Aorta (tissue), 5 donors: ENCODE measurements around the gene GPR153. TPM values are rescaled to one million over a fixed set of nuclear protein-coding genes. Genes with fewer than 3 reads are reported as not detected.

ENCODE experiments used
- ATAC-seq: fragments of 200-7000 bp; cut with Tn5 transposase; one replicate; pipeline ENCODE4 v1.9.1; 2022; ENCODE audit warnings: moderate library complexity; ENCODE audit not compliant: low FRiP score
- DNase-seq, 2 donors: peaks; one replicate each; pipeline ENCODE4 v3.0.0-alpha.2; 2020
- H3K27ac ChIP-seq, 2 donors: one replicate each; pipeline ENCODE4 v1.5.1; 2013; ENCODE audit warnings: low read length in 2 of 2, mild to moderate bottlenecking in 2 of 2, moderate library complexity in 2 of 2, control low read depth in 1 of 2, inconsistent platforms in 1 of 2, low read depth in 1 of 2
- H3K27me3 ChIP-seq, 2 donors: one replicate each; pipeline ENCODE4 v1.6.1; 2013; ENCODE audit warnings: control low read depth in 1 of 2, low read length in 1 of 2, mild to moderate bottlenecking in 1 of 2, moderate library complexity in 1 of 2; ENCODE audit not compliant: insufficient read depth in 2 of 2, control insufficient read depth in 1 of 2
- H3K36me3 ChIP-seq, 2 donors: one replicate each; pipeline ENCODE4 v1.6.1; 2013; ENCODE audit warnings: control low read depth in 1 of 2, low read length in 1 of 2, mild to moderate bottlenecking in 1 of 2; ENCODE audit not compliant: insufficient read depth in 2 of 2, control insufficient read depth in 1 of 2
- H3K4me1 ChIP-seq, 2 donors: one replicate each; pipeline ENCODE4 v1.6.1; 2013; ENCODE audit warnings: low read length in 2 of 2, control low read depth in 1 of 2, mild to moderate bottlenecking in 1 of 2, moderate library complexity in 1 of 2; ENCODE audit not compliant: insufficient read depth in 2 of 2, control insufficient read depth in 1 of 2
- H3K4me3 ChIP-seq, 2 donors: one replicate each; pipeline ENCODE4 v1.5.1; 2013; ENCODE audit warnings: low read length in 2 of 2, control low read depth in 1 of 2, mild to moderate bottlenecking in 1 of 2
- H3K9me3 ChIP-seq: one replicate; pipeline ENCODE4 v1.6.1; 2013; ENCODE audit warnings: mild to moderate bottlenecking, low read length; ENCODE audit not compliant: control insufficient read depth
- WGBS, 2 donors: extraction: QIAGEN DNeasy Blood & Tissue Kit; methylation state at CpG; one replicate each; pipeline ENCODE4 v1.1.7; 2013; 5-methylcytosine and 5-hydroxymethylcytosine counted together
- intact Hi-C, 2 donors: fragments of 100-400 bp; cut with DNase I; formaldehyde crosslinking; loops; one replicate each; pipeline versions ENCODE4 v1.14.2 to v1.15.0; 2022
- polyA plus RNA-seq, 2 donors: library from polyadenylated mRNA; stranded (reverse); fragments of 200-250 nt; gene quantifications; one replicate each; pipeline ENCODE4 v1.2.3, GENCODE V29; 2013
- total RNA-seq, 2 donors: library from RNA; stranded (reverse); fragmentation: NEBNext Ultra II Directional; extraction: Animal tissue kit (Norgen Biotek cat#: 25700); gene quantifications; one replicate each; pipeline ENCODE4 v1.2.1, GENCODE V29; 2021
- donor health status: healthy with polysubstance abuse.
- donor health status: Bipolar disorder and iron deficiency.
- donor health status: DM: no; HTN: no; CAD: no.
- donor health status: DM: no; HTN: no; CAD: no.
- donor health status: DM: yes; HTN: yes; CAD: no.

Gene GPR153
- total and polyA plus RNA-seq, 4 donors = 3.7 to 17.0 (median 4.4) TPM

DNA sequence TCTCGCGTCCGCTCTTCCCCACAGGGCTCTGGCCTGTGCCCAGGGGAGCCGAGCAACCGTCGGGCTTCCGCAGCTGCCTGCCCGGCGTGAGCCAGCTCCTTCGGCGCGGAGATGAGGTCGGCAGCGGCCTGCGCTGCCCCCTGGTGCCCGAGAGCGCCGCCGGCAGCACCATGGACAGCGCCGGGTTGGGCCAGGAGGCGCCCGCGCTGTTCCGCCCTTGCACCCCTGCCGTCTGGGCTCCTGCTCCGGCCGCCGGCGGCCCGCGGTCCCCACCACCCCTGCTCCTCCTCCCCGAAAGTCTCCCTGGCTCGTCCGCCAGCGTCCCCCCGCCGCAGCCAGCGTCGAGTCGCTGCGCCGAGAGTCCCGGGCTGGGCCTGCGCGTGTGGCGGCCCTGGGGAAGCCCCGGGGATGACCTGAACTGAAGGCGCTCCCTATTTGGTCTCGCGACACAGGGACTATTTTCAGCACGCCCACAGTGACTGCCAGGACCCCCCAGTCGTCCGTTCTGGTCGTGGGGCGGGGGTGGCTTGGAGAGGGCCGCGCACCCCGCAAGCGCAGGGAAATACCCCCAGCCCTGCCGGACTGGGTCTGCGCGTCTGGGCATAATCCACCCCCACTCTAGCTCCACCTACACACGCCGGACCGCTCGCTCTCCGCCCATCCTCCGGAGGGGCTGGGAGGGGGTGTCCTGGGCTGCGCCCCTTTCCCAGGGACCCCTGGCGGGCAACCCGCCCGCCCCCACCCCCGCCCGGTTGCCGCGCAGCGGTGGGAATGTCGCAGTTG lies 15.6 kb downstream of the GPR153 start:
- Histone ChIP-seq H3K4me3 (no peak overlapping the region), H3K36me3 (no peaks in the 10 kb centered on the region), H3K4me1 (no peaks in the 10 kb centered on the region), H3K9me3 (no peaks in the 10 kb centered on the region), H3K27me3 (peaks cover 0 to 2% of the 10 kb centered on the region in 2 donors), H3K27ac (no peak overlapping the region)
- WGBS, 2 donors = 0 to 1% methylated on average over 55 to 79 of the region's 79 CpGs
- intact Hi-C loops = loop anchor here (2.0 to 10.0 kb wide), 3 partner anchors 97 to 192 kb away; no protein-coding TSS in a partner anchor
- peak; percentile 83 for ATAC-seq
- peak; percentile 85 to 94 for DNase-seq

DNA sequence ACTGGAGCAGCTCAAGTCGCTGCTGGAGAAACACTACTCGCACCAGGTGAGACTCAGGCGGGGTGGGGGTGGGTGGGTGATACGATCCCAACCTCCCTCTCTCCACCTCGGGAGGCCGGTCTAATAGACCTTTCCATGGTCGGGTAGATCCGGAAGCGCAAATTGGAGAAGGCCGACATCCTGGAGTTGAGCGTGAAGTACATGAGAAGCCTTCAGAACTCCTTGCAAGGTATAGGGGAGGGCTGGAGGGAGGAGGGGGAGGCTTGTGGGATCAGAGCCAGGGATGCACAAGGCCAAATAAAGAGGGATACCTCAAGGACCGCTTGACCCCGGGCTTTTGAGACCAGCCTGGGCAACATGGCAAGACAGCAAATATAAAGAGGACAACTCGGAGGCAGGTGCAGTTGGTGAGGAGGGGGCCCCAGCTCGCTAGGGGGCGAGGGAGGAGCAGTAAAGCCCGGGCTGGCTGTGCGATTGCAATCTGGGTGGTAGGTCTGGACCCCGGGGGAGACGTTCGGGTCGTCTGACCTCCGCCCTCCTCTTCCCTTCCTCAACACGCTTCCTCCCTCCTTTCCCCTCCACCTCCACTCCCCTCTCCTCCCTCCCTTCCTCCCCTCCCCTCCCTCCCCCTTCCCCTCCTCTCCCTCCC lies 16.4 kb downstream of the GPR153 start:
- Histone ChIP-seq H3K4me1 (no peaks in the 10 kb centered on the region), H3K27ac (no peak overlapping the region), H3K4me3 (no peak overlapping the region), H3K27me3 (no peaks in the 10 kb centered on the region), H3K9me3 (no peaks in the 10 kb centered on the region), H3K36me3 (no peaks in the 10 kb centered on the region)
- no peak for ATAC-seq
- no peak for DNase-seq
- 2% methylated on average over 21 to 24 of the region's 24 CpGs for WGBS, 2 donors
- intact Hi-C loops = loop anchor here (2.0 to 10.0 kb wide), 3 partner anchors 98 to 192 kb away; no protein-coding TSS in a partner anchor

DNA sequence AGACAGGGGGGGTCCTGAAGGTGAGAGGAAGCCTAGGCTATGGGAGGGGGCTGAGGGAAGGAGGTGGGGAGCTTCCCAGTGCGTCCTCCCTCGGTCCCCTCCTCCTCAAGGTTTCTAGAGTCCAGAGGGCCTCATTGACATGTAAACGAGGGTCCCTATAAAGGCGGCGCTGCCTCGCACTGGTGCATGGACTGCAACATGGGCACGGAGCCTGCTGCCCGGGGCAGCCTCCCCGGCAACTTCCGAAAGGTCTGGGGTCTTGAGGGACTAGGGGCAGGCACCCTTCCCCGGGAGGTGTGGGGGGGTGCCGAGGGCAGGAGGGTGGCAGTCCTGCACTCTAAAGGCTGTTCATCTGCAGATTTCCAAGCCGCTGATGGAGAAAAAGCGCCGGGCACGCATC lies 16.9 kb downstream of the GPR153 start, which contains the start of gene HES3:
HES3 (plus strand) TSS at position 187 of the 400 bp plus-strand sequence; CDS start at position 374, 187 bp downstream.
- DNase-seq (no peak), ATAC-seq (no peak)
- no peaks in the 10 kb centered on the region for H3K4me1 ChIP-seq
- no peaks in the 10 kb centered on the region for H3K36me3 ChIP-seq
- 1 to 3% methylated on average over 16 of the region's 16 CpGs for WGBS, 2 donors
- H3K9me3 ChIP-seq = no peaks in the 10 kb centered on the region
- H3K27me3 ChIP-seq = no peaks in the 10 kb centered on the region
- no peak within 1 kb of the TSS for H3K27ac ChIP-seq
- H3K4me3 ChIP-seq = no peak within 1 kb of the TSS
- intact Hi-C loops = loop anchor here (2.0 to 10.0 kb wide), 2 partner anchors 189 to 191 kb away; no protein-coding TSS in a partner anchor

DNA sequence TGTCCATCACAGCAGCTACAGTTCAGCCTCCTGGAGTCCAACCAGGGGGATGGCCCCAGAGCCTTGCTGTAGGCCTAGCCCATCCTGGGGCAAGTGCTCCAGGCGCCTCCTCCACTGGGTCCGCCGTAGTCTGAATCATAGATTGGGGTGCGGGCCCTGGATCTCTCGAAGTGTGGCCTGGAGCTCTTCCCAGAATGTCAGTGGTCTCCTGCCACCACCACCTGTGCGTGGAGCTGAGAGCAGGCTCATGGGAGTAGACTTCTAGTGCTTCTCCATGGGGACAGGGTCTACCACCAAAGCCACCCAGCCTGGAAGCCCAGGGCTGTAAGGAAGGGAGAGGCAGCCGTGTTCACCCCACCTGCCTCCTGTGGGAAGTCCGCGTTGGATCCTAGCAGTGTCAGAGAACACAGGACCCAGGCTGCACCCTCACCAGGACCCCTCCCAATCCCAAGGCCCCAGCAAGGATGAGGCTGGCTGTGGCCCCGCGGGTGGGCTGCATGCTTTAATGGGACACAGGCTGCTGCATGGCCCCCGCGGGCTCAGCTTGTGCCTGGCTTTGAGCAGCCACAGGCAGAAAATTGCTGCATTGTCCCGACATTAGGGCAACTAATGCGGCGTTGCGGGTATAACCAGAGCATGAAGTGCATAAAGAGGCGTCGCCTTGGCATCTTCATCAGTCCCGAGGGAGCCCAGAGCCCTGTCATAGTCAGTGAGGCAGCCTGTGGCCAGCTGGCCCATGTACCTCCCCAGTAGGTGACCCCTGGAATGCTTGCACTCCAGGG lies 17.7 kb downstream of the GPR153 start:
- DNase-seq = no peak
- intact Hi-C loops = loop anchor here in 1 of 2 donors (10.0 kb wide), 1 partner anchor 188 kb away; no protein-coding TSS in a partner anchor
- Histone ChIP-seq H3K9me3 (no peaks in the 10 kb centered on the region), H3K27ac (no peak overlapping the region), H3K4me3 (no peak overlapping the region), H3K4me1 (no peaks in the 10 kb centered on the region), H3K27me3 (no peaks in the 10 kb centered on the region), H3K36me3 (no peaks in the 10 kb centered on the region)
- 21 to 31% methylated on average over 20 of the region's 20 CpGs for WGBS, 2 donors
- ATAC-seq = no peak

DNA sequence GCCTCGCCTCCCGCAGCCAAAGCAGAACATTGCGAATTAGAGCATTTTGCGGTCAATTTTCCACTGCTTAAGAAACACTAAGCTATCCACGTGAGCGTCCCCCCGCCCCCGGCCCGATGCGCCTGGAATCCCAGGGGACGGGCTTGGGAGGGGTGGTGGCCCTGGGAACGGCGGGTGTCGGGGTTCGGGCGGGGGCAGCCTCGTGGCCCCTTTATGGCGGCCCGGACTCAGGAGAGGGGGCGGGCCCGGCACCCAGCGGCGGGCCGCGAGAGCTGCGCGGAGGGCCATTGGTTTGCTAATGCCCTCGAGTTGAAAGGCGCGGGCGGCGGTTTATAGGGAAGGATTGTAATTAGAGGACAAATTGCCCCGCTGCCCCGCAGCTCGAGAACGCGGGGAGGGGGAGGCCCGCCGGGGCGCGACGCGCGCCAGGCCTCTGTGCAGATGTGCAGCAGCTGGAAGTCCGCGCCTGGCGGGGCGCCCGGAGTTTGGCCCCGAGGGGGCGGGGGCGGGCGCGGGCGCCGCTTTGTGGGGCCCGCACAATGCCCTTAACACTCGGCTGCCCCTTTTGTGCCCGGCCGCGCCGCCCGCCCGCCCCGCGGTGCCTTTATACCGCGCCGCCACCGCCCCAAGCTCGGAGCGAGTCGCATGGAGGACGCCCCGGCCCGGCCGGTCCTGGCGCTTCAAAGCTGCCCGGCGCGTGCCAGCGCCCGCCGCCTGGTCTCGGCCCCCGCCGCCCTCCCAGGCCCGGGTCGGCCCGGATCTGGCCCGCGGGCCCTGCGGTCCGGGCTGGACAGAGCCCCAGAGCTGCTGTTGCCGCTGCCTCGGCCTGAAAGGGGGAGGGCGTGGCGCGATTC lies 18.8 kb downstream of the GPR153 start:
- H3K27me3 ChIP-seq = no peaks in the 10 kb centered on the region
- intact Hi-C loops = loop anchor here in 1 of 2 donors (10.0 kb wide), 1 partner anchor 187 kb away; no protein-coding TSS in a partner anchor
- no peaks in the 10 kb centered on the region for H3K36me3 ChIP-seq
- ATAC-seq (no peak), DNase-seq (peak in 1 of 2 donors; percentile 74)
- no peaks in the 10 kb centered on the region for H3K9me3 ChIP-seq
- H3K27ac ChIP-seq = no peak overlapping the region
- H3K4me3 ChIP-seq = no peak overlapping the region
- H3K4me1 ChIP-seq = no peaks in the 10 kb centered on the region
- WGBS, 2 donors = 1 to 2% methylated on average over 79 to 99 of the region's 99 CpGs

DNA sequence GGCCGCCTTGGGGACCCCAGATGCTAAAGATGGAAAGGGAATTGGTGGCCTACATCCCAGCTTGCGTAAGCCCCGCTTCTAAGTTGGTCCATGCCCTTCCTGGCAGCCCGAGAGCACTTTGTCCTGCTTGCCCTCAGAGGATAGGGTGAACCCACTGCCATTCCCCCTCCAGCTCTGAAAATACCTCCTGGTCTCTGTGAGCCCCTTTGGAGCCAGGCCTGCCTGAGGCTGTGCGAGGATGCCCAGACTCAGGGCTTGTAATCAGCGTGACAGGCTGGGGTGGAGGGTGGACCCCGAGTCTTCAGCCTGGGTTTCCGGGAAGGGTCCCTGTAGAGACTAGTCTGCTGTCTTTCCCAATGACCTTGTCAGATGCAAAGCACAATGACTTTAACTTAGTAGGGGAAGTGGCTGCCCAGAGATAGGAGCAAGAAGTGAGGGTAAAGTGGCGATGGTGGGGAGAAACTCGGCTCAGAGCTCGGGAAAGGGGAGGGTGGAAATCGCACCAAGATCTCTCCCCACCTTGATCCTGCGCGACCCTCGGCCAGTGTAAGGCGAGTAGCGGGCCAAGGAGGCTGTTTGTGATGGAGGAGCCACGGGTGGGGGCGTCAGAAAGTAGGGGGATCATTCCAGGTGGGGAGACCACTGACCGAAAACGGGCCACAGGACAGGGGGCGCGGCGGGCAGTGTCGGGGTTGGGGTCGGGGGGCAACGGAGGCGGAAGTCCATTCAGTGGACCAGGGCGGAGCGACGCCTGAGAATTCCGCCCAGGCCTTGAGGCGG lies 19.6 kb downstream of the GPR153 start:
- 13% methylated on average over 33 of the region's 33 CpGs for WGBS, 2 donors
- intact Hi-C loops = loop anchor here in 1 of 2 donors (10.0 kb wide), 1 partner anchor 186 kb away; no protein-coding TSS in a partner anchor
- Histone ChIP-seq H3K4me3 (no peak overlapping the region), H3K27me3 (no peaks in the 10 kb centered on the region), H3K9me3 (no peaks in the 10 kb centered on the region), H3K27ac (no peak overlapping the region), H3K4me1 (no peaks in the 10 kb centered on the region), H3K36me3 (no peaks in the 10 kb centered on the region)
- no peak for ATAC-seq
- DNase-seq = no peak

DNA sequence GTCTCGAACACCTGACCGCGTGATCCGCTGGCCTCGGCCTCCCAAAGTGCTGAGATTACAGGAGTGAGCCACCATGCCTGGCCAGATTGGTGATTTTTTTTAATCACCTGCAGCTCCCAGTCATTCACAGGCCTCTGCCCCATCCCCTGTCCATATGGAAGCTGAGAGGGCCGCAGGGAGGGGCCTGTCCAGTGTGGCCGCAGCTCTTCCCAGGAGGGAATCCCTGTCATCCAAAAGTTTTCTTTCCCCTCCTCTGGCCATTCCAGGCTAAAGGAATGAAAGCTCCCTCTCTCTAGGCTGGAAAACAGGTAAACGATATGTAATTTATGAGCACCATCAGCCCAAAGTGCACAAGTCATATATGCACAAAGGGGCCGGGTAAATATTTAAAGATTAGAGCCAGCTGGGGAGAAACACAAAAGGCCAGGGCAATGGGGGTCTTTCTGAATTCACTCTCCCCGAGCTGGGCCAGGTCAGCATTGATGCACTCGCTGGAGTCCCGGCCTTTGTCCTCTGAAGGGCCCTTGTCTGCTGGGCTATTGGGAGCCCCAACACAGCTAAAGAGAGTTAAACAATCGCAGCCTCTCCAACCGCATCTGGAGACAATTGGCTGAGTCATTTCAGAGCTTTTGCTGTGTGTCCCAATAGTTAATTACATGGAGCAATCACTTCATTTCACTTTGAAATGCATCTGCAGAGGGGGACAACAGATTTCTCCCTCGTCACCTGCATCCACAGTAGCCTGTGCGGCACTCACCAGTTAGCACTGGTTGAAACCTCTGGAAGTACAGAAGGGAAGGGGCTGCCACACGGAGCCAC lies 20.7 kb downstream of the GPR153 start:
- Histone ChIP-seq H3K9me3 (no peaks in the 10 kb centered on the region), H3K36me3 (no peaks in the 10 kb centered on the region), H3K4me3 (no peak overlapping the region), H3K27me3 (no peaks in the 10 kb centered on the region), H3K4me1 (no peaks in the 10 kb centered on the region), H3K27ac (no peak overlapping the region)
- WGBS, 2 donors = 54 to 57% methylated on average over 17 of the region's 17 CpGs
- ATAC-seq (no peak), DNase-seq (no peak)
- intact Hi-C loops = loop anchor here in 1 of 2 donors (10.0 kb wide), 1 partner anchor 185 kb away; no protein-coding TSS in a partner anchor
